SU-DHL-6 (cell line): ENCODE data around the gene SRGAP3.

Experiments used
- H2AFZ ChIP-seq: fragments of 200-600 bp; sonication (generic); 2 replicates; pipeline ENCODE4 v1.6.1; 2014; ENCODE audit warnings: low read depth, mild to moderate bottlenecking, moderate library complexity, mixed read lengths, antibody characterized with exemption, low read length; ENCODE audit not compliant: severe bottlenecking
- H3F3A ChIP-seq: fragments of 200-600 bp; shearing (Covaris generic); 2 replicates; pipeline ENCODE4 v1.6.0; 2016; ENCODE audit warnings: antibody characterized with exemption, mild to moderate bottlenecking; ENCODE audit not compliant: insufficient read depth
- H3K27ac ChIP-seq: fragments of 200-600 bp; sonication (generic); 2 replicates; pipeline ENCODE4 v1.5.1; 2016; ENCODE audit warnings: low read depth, mild to moderate bottlenecking, low read length, moderate library complexity, mixed read lengths
- H3K27me3 ChIP-seq: fragments of 200-600 bp; sonication (generic), shearing (Covaris generic); 2 replicates; pipeline ENCODE4 v1.6.0; 2014; ENCODE audit warnings: mild to moderate bottlenecking, low read length
- H3K36me3 ChIP-seq: fragments of 200-600 bp; sonication (generic); 2 replicates; pipeline ENCODE4 v1.6.1; 2014; ENCODE audit warnings: mild to moderate bottlenecking, low read length, mixed read lengths
- H3K4me2 ChIP-seq: fragments of 300-600, 200-600 bp; shearing (Covaris generic), sonication (generic); 2 replicates; pipeline ENCODE4 v1.6.0; 2014; ENCODE audit warnings: low read length, low read depth, mild to moderate bottlenecking; ENCODE audit not compliant: poor library complexity, severe bottlenecking
- H3K4me3 ChIP-seq: fragments of 200-600 bp; sonication (generic); 2 replicates; pipeline ENCODE4 v1.5.1; 2014; ENCODE audit warnings: antibody characterized with exemption, low read length, mild to moderate bottlenecking, mixed read lengths; ENCODE audit not compliant: insufficient read depth, poor library complexity, severe bottlenecking
- H3K79me2 ChIP-seq: fragments of 200-600 bp; sonication (generic); 2 replicates; pipeline ENCODE4 v1.6.1; 2014; ENCODE audit warnings: mild to moderate bottlenecking, low read length, moderate library complexity; ENCODE audit not compliant: insufficient read depth
- H3K9ac ChIP-seq: fragments of 200-600 bp; sonication (generic); 2 replicates; pipeline ENCODE4 v1.7.0; 2014; ENCODE audit warnings: mild to moderate bottlenecking, low read length
- H3K9me2 ChIP-seq: fragments of 200-600 bp; sonication (generic); replicated peaks from 2 replicates; pipeline ENCODE4 v1.6.1; 2014; ENCODE audit warnings: low read length; ENCODE audit not compliant: insufficient read depth
- H3K9me3 ChIP-seq: fragments of 200-600 bp; sonication (generic); 2 replicates; pipeline ENCODE4 v1.6.1; 2014; ENCODE audit warnings: low read length, mixed read lengths; ENCODE audit not compliant: insufficient read depth
- H4K20me1 ChIP-seq: fragments of 200-600 bp; sonication (generic); 2 replicates; pipeline ENCODE4 v1.6.1; 2014; ENCODE audit warnings: low read depth, mild to moderate bottlenecking, antibody characterized with exemption, low read length, moderate library complexity, mixed read lengths
- EZH2phosphoT487 ChIP-seq: fragments of 200-600 bp; sonication (generic), shearing (Covaris generic); conservative IDR thresholded peaks from 2 replicates; pipeline ENCODE4 v1.6.1; 2018; ENCODE audit warnings: mild to moderate bottlenecking, antibody characterized with exemption, low read length, moderate library complexity, mixed read lengths
- TF ChIP-seq, protein P1 (sequence below): fragments of 200-600 bp; sonication (generic); IDR thresholded peaks from one replicate; pipeline ENCODE4 v1.5.1; 2017; ENCODE audit warnings: antibody characterized with exemption, mild to moderate bottlenecking, low read length, moderate library complexity; ENCODE audit not compliant: insufficient read depth, poor library complexity, severe bottlenecking

The SRGAP3 gene

DNA sequence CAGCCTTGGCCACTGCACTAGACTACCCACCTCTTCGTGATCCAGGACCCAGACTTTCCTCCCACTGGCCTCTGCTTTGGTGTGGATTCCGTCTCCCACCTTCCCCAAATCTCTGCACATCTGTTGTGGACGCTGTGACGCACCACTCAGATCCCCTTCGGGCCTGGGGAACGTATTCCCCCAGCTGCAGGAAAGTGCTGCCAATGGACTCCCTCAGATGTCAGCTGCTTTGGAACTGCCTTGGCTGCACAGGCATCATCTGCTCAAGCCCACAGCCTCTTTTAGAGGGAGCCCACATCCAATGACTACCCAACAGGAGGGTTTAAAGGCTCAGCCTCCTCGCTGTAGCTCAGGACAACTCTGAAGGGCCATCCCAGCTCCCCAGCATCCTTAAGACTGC is 152.0 kb downstream of the SRGAP3 start:
- Histone ChIP-seq H3K9me3 (no peaks in the 10 kb centered on the region), H4K20me1 (no peaks in the 10 kb centered on the region), H3F3A (no peaks in the 10 kb centered on the region), H3K9ac (no peak overlapping the region), H3K27ac (no peak overlapping the region), H3K9me2 (no peaks in the 10 kb centered on the region), H3K36me3 (no peaks in the 10 kb centered on the region), H2AFZ (no peak overlapping the region), H3K4me3 (no peak overlapping the region), H3K4me2 (no peak overlapping the region), H3K79me2 (no peaks in the 10 kb centered on the region), H3K27me3 (no peaks in the 10 kb centered on the region)
- TF ChIP-seq EZH2phosphoT487 = no peak

DNA sequence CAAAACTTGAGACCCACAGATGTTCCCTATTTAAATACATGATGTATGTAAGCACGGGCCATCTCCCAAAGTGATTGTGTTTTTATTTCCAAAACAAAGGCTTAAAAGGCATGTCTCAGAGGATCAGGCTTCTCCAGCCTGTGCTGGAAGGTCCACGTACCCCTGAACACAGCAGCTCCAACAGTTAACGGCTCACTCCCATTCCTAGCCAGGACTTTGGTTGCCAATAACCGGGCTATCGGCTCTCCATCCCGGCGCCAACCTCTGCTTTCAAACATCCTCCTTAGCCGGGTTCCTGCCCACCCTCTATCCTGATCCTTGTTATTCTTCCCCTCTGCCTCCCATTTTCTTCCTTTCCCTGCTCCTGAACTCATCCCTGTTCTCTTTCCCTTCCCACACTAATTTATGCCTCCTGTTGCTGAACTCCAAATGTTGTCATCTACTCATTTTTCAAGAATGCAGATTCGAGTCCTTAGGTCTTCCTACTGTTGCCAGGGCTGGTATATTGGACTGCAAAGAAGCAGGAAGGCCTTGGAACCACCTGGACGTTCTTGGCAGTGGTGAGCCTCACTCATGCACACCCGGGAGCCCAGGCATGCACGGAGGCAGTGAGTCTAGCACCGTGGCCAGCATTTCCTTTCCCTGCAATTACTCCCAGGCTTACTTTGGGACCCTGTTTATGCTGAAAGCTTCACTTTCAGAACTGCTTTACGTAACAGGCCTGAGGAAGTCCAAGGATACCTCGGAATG is 157.8 kb downstream of the SRGAP3 start:
- Histone ChIP-seq H3K9me2 (no peaks in the 10 kb centered on the region), H3K4me2 (no peak overlapping the region), H2AFZ (no peak overlapping the region), H3K36me3 (no peaks in the 10 kb centered on the region), H3F3A (no peaks in the 10 kb centered on the region), H3K27ac (no peak overlapping the region), H3K27me3 (no peaks in the 10 kb centered on the region), H3K79me2 (no peaks in the 10 kb centered on the region), H3K9me3 (no peaks in the 10 kb centered on the region), H3K4me3 (no peak overlapping the region), H4K20me1 (no peaks in the 10 kb centered on the region), H3K9ac (no peak overlapping the region)
- TF ChIP-seq, protein P1, sequence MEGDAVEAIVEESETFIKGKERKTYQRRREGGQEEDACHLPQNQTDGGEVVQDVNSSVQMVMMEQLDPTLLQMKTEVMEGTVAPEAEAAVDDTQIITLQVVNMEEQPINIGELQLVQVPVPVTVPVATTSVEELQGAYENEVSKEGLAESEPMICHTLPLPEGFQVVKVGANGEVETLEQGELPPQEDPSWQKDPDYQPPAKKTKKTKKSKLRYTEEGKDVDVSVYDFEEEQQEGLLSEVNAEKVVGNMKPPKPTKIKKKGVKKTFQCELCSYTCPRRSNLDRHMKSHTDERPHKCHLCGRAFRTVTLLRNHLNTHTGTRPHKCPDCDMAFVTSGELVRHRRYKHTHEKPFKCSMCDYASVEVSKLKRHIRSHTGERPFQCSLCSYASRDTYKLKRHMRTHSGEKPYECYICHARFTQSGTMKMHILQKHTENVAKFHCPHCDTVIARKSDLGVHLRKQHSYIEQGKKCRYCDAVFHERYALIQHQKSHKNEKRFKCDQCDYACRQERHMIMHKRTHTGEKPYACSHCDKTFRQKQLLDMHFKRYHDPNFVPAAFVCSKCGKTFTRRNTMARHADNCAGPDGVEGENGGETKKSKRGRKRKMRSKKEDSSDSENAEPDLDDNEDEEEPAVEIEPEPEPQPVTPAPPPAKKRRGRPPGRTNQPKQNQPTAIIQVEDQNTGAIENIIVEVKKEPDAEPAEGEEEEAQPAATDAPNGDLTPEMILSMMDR = no peak
- no peak for TF ChIP-seq EZH2phosphoT487

- Histone ChIP-seq H3K36me3 (no peaks in the 10 kb centered on the region), H3K9me3 (no peaks in the 10 kb centered on the region), H3K9ac (no peak overlapping the region), H3K27ac (no peak overlapping the region), H3K4me2 (no peak overlapping the region), H3K9me2 (no peaks in the 10 kb centered on the region), H3F3A (no peaks in the 10 kb centered on the region), H2AFZ (no peak overlapping the region), H3K79me2 (no peaks in the 10 kb centered on the region), H4K20me1 (no peaks in the 10 kb centered on the region), H3K27me3 (no peaks in the 10 kb centered on the region), H3K4me3 (no peak overlapping the region)
- TF ChIP-seq EZH2phosphoT487 = no peak
- TF ChIP-seq, protein P1 = no peak
These were observed 160.7 kb downstream of the SRGAP3 start for GRCh38 chr3:9088441-9089353.
